ENCODE results near the gene ALG11.
"Not testable (repeated sequence)": the region's sequence is repeated elsewhere in the genome, so short reads cannot be mapped to it uniquely, and the experiment has no call there.

ALG11 gene

GRCh38 chr13:52030401-52030800 lies 18.2 kb downstream of the ALG11 start:
- DNase-seq: not testable (repeated sequence)

DNA sequence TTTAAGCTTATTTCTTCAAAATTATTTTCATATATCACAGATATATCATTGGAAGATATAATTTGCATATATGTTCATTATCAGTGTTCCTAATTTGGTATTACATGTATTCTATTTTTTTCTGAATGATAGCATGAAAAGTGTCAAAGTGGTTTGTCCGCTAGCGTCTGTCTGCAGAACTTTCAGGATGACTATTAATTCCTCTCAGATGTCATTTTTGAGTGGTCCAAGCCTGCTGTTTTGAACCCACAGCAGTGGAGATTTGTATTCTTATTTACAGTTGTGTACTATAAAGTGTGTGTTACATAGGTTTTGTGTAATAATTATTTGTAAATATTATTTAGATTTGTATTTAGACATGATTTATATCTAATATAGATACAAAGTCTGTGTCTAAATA lies 20.8 kb downstream of the ALG11 start:
- no peak for DNase-seq

GRCh38 chr13:52034616-52035226 lies 22.5 kb downstream of the ALG11 start:
- no peak for DNase-seq

DNA sequence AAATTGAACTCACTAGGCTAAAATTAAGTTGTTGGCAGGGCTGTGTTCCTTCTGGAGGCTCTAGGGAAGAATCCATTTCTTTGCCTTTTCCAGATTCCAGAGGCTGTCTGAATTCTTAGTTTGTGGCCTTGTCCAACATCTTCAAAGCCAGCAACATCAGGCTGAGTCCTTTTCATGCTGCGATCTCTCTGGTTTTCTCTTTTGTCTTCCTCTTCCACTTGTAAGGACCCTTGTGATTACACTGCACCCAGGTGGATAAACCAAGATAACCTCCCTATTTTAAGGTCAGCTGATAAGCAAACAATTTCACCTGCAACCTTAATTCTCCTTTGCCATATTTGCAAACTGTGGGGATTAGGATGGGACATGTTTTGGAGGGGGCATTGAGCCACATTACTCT lies 23.8 kb downstream of the ALG11 start:
- no peak for DNase-seq

- no peak for DNase-seq
Observed at GRCh38 chr13:52043675-52044074, 31.5 kb downstream of the ALG11 start.

DNA sequence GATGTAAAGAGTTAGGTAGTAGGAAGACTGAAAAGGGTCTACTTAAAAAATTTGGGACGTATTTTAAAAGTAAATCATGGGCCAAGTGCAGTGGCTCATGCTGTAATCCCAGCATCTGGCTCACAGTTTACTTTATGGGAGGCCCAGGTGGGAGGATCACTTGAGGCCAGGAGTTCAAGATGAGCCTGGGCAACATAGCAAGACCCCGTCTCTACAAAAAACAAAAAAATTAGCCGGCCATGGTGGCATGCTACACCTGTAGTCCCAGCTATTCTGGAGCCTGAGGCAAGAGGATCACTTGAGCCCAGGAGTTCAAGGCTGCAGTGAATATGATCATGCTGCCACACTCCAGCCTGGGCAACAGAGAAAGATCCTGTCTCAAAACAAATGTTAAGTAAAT lies 35.3 kb downstream of the ALG11 start:
- DNase-seq: no peak

DNA sequence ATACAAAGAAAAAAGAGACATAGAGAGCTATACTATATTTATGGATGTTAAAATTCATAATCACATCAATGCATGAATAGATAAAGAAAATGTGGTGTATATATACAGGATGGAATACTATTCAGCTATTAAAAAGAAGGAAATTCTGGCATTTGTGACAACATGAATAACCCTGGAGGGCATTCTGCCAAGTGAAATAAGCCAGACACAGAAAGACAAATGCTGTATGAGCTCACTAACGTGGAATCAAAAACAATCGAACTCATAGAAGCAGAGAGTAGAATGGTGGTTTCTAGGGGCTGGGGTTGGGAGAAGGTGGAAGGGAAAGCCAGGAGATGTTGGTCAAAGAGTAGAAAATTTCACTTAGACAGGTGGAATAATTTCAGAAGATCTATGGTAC lies 36.3 kb downstream of the ALG11 start:
- DNase-seq: peak; percentile 8

DNA sequence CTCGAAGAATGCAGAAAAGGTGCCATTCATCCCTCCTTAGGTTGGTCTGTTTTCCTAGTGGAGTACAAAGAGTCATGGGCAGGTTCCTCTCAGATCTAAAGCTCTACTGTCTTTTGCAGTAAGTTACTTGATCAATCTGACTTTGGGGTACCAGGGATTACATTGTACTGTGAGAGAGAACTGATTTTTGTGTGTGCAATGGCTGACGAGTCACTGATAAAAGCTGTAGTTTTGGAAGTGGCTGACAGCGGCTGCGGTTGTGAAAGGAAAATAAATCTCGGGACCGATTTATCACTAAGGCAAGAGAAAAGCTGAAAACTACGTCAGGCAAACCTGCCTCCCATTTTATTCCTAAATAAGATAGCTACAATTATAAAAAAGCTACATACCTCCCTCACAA lies 39.2 kb downstream of the ALG11 start:
- DNase-seq: no peak

DNA sequence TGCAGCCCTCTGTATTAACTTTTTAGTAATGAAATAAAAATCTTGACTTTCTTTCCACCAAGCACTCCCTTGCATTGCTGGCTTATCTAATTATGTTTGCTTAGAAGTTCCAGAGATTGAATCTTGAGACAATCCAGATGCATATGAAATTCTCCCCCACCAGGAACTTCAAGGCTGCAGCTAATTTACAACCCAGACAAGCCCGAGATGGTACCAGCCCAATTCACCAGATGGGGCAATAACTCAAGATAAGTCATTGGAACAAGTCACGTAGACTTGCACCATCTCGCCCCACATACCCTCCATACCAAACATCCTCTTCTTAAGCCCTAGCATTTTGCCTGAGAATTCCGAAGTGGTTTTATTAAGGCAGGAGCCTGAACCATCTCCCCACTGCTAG lies 41.3 kb downstream of the ALG11 start:
- DNase-seq: no peak

GRCh38 chr13:52061064-52061463 lies 48.9 kb downstream of the ALG11 start:
- DNase-seq: not testable (repeated sequence)

- DNase-seq: no peak
Observed at GRCh38 chr13:52061587-52061986, 49.4 kb downstream of the ALG11 start.

GRCh38 chr13:52067237-52067636 lies 55.0 kb downstream of the ALG11 start:
- DNase-seq: no peak

DNA sequence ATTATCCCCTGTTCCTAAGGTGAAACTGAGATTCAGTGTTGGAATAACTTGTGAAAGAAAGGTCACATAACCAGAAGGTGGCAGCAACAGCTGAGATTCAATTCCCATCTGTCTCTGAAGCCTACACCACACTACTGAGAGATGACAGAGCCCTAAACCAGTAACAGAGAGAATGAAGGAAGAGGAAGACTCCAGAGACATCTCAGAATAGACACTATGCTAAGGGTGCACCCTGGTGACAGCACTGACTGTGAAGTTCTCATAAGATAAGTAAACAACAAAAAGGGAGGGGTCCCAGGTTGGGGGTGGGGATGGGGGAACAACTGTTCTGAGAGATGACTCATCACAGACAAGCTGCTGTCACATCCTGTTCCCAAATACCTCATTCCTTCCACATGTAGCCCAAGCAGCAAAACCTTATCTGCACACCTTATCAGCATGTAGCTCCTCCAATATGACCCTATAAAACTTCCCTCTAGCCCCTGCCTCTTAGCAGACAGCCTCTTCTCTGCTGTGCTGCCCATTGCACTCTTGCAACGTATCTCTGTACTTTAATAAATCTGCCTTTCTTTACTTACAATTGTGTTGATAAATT lies 58.8 kb downstream of the ALG11 start:
- DNase-seq: peak; percentile 15

All from fibroblast of upper back skin (primary cell).